NCI-H510A (cell line): Measurements from ENCODE around the gene FNBP1.
"Not testable (repeated sequence)": the region's sequence is repeated elsewhere in the genome, so short reads cannot be mapped to it uniquely, and the experiment has no call there.

ENCODE experiments used
- DNase-seq: peaks from one replicate; lab custom pipeline; 2025; lab: John Stamatoyannopoulos, UW

Gene FNBP1

DNA sequence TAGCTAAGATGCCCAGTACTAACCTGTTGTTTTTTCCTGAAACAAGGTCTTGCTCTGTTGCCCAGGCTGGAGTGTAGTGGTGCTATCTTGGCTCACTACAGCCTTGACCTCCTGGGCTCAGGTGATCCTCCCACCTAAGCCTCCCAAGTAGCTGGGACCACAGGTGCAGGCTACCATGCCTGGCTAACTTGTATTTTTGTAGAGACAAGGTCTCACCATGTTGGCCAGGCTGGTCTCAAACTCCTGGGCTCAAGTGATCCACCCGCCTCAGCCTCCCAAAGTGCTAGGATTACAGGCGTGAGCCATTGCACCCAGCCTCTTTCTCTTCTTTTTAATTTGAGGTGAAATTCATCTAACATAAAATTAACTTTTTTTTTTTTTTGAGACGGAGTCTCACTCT, 21.1 kb downstream of the FNBP1 start:
- not testable (repeated sequence) for DNase-seq

DNA sequence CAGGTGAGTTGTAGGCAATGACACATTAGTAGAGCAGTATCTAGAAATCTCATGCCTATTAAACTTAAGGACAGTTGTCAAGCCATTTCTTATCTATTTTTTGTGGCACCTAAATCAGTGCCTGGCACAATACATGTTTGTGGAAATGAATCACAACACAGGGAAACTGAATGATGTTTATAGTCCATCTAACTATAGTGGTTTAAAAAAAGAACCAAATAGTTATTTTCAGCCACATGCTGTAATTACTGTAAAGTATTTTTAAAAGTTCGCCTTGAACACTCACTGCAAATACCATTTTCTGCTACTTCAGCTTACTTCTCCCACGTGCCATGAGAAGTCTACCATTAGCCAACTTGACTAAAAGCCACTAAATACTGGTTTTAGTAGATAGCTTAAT, 21.9 kb downstream of the FNBP1 start:
- DNase-seq: no peak

DNA sequence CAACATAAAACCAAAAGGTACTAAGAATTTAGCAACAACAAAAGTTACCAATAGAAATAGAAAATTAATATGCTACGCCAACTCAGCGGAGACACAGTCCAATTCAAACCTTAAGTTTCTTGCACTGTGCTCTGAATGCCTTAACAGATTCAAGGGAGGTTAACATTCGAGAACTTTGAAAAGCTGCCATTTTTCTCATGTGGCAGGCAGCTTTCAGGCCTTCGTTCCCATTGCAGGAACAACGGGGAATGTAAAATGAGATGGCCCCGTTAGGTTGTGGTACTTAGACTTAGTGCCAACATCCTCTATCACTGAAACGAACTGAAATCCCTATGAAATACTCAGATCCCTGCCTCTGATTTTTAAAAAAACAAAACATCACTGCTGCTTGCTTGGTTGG, 22.4 kb downstream of the FNBP1 start:
- no peak for DNase-seq

GRCh38 chr9:130018265-130018664, 24.7 kb downstream of the FNBP1 start:
- no peak for DNase-seq

GRCh38 chr9:130017510-130017909, 25.5 kb downstream of the FNBP1 start:
- DNase-seq: not testable (repeated sequence)

GRCh38 chr9:130017076-130017475, 25.9 kb downstream of the FNBP1 start:
- DNase-seq: no peak

GRCh38 chr9:130015353-130016019, 27.5 kb downstream of the FNBP1 start:
- no peak for DNase-seq

DNA sequence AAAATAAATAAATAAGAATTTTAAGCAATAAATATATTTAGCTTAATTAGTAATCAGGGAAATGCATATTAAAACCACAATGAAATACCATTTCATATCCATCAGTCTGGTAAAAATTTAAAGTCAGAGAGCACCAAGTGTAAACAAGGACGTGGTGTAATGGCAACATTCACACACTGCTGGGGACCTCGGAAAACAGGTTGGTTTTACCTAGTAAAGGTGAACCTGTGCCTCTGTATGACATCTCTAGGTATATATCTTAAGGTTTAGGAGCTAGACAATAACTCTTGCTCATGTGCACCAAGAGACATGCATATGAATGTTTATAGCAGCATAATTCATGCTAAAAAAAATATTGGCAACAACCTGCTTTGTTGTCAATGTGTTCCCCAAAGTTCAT, 29.7 kb downstream of the FNBP1 start:
- DNase-seq: no peak

DNA sequence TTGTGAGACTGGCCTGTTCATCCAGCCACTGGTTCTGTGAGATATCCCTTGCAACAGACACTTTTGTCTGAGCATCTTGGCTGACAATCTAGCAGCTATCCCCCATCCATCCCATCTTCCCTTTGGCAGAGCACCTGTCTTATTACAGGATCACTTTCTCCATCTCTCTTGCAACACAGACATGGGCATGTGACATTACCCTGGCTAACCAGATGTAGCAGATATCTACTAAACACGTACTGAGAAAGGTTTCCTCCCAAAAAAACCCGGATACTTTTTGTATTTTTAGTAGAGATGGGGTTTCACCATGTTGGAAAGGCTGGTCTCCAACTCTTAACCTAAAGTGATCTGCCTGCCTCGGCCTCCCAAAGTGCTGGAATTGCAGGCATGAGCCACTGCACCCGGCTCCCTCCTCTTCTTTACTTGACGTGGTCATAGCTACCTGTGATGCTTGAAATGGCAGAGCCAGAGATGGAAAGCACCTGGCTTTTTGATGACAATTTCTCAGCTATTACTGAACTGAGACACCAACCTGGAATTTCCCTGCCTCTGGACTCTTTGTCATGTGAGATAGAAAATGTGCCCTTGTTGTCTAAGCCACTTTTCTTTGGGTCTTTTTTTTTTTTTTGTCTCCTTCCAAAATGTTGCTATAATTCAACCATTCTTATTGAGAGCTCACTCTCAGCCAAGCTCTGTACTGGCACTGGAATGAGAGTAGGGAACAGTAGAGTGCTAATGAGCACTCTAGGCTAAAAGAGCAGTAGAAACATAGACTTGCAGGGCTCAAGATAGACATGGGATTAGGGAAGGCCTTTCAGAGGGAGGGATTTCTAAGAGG, 32.6 kb downstream of the FNBP1 start:
- DNase-seq: no peak

DNA sequence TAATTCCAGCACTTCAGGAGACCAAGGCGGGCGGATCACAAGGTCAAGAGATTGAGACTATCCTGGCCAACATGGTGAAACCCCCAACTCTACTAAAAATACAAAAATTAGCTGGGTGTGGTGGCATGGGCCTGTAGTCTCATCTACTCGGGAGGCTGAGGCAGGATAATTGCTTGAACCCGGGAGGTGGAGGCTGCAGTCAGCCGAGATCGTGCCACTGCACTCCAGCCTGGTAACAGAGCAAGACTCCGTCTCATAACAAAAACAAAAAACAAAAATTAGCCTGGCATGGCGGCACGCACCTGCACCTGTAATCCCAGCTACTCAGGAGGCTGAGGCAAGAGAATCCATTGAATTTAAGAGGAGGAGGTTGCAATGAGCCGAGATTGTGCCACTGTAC, 33.4 kb downstream of the FNBP1 start:
- DNase-seq: not testable (repeated sequence)

DNA sequence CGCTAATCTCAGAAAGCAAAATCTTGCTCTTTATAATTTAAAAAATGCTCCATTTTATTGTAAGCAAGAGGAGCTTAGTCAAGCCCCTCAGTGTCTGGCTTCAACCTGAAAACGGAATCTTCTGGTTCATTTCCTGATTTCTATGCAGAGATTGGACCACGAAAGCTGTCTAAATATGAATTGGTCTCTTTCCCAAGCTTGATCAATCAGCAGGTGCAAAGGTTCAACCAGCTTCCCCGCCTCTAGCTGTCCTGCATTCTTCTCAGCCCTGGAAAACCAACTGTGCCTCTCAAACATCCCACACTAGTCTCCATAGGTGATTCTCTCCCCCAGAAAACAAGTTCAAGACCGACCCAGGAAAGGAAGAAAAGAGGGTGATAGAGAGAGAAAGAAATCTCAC, 34.5 kb downstream of the FNBP1 start:
- DNase-seq: no peak

GRCh38 chr9:130006952-130007351, 36.0 kb downstream of the FNBP1 start:
- DNase-seq: not testable (repeated sequence)

DNA sequence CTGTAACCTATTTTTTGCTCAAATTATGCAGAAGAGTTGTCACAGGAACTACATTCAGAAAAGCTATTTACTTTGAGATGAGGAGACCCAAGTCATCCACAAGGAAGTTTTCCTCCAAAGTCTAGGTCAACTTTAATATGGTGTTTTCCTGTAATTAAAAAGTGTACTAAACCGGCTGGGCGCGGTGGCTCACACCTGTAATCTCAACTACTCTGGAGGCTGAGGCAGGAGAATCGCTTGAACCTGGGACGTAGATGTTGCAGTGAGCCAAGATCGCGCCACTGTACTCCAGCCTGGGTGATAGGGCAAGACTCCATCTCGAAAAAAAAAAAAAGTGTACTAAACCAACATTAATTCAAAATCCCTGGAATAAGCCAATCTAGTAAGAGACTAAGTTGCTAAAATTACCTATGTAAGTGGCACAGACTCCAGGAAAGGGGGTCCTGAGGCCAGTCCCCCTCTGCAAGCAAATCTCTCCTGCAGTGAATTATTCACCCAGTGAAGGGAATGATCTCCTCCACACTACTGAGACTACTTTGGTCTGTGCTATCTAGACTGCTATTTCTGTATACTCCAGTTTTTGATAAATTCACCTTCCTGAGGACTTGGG, 38.9 kb downstream of the FNBP1 start:
- DNase-seq: no peak

- DNase-seq: no peak
These were observed 40.7 kb downstream of the FNBP1 start for GRCh38 chr9:130002320-130002719.

DNA sequence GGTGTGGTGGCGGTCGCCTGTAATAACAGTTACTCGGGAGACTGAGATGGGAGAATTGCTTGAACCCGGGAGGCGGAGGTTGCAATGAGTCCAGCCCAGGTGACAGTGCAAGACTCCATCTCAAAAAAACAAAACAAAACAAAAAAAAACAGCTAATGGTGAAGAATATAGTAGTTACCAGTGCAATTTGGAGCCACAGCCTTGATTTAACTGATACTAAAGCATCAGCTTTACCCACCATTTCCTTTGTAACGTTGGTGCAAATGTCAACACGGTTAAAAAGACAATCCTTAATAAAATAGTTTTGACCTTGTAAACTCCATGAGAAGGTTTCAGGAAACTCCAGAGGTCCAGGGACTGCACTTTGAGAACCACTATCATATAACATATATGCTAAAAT, 41.8 kb downstream of the FNBP1 start:
- no peak for DNase-seq

- no peak for DNase-seq
These were observed 43.9 kb downstream of the FNBP1 start for GRCh38 chr9:129999141-129999510.

- no peak for DNase-seq
These were observed 44.4 kb downstream of the FNBP1 start for GRCh38 chr9:129998491-129999140.

DNA sequence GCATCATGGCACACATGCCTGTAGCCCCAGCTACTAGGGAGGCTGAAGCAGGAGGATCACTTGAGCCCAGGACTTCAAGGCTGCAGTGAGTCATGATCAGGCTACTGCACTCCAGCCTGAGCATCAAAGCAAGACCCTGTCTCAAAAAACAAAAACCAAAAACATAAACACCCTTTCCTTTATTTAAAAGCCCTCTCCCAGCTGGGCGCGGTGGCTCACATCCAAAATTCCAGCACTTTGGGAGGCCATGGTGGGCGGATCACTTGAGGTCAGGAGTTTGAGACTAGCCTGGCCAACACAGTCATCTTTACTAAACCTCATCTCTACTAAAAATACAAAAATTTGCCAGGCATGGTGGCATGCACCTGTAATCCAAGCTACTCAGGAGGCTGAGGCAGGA, 45.3 kb downstream of the FNBP1 start:
- DNase-seq: not testable (repeated sequence)

DNA sequence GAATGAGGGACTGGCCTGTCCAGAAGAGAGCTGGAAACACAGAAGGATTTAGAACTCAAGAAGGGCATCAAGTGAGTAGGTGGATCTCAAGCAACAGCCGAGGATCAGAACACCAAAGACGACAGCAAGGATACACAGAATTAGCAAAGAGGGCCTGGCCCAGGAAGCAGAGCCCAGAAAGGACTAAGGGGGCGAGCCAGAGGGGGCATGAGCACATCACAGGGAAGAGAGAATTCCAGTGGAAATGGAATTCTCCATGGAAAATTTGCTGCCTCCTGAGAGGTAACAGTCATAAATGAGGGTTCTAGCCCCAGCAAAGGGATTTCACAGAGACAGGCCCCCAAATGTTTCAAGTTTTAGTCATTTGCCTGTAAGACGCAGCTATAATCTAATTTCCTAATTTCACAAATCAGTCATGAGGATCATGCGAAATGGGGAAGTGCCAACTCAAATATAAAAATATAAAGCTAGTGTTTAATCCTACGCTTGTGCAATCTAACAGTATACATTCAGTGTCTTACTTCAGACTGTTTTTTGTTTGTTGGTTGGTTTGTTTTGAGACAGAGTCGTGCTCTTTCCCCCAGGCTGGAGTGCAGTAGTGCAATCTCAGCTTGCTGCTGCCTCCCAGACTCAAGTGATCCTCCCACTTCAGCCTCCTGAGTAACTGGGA, 46.7 kb downstream of the FNBP1 start:
- DNase-seq: no peak

DNA sequence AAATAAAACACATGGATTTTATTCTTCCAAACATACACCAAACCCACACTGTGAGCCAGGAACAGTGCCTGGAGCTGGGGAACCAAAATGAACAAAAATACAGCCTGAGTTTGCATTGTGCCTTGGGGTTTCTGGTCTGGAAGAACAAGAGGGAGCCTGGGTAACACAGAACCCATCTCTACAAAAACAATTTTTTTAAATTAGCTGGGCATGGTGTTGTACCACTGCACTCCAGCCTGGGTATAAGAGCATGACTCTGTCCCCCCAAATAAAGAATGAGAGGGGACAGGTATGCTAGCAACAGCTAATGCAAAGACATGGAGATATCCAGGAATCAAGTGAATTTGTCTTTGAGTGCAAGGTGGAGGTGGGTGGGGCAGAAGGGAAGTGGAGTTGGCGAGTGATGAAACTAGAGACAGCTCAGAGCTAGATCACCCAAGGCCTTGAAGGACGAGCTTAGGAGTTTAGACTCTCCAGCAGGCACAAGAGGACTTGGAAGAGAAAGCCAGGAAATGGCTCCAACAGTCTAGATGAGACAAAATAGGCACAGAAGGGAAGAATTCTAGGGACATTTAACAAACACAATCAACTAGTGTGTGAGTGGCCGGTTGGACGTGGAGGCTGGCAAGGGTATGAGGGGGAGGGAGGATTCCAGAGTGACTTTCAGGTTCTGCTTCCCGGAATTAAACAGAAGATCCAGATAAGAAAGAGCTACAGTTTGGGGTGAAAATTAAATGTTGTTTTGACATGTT, 47.4 kb downstream of the FNBP1 start:
- DNase-seq: no peak

DNA sequence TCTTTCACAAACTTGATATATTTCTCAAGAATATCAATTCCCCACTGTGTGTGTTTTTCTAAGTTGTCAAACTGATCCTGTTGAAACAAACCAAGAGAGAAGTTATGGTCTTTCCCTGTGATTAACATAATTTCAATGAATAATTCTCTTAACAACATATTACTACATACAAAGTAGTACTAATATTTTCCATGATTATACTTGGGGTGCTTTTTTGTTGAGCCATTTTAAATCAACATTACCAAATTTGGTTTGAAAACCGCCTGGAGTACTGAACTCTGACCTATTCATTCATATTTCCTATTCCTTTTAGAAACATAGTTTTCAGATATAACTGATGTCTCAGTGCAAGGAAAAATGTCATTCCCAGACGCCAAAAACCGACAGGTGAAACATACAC, 48.1 kb downstream of the FNBP1 start:
- DNase-seq: no peak
